ENCODE data around the gene LRP8. TPM values are rescaled to one million over a fixed set of nuclear protein-coding genes. Genes with fewer than 3 reads are reported as not detected.

LRP8 gene
- total and polyA plus RNA-seq, 7 experiments from 2014 or later = 0.64 to 45.8 (median 4.7) TPM

DNA sequence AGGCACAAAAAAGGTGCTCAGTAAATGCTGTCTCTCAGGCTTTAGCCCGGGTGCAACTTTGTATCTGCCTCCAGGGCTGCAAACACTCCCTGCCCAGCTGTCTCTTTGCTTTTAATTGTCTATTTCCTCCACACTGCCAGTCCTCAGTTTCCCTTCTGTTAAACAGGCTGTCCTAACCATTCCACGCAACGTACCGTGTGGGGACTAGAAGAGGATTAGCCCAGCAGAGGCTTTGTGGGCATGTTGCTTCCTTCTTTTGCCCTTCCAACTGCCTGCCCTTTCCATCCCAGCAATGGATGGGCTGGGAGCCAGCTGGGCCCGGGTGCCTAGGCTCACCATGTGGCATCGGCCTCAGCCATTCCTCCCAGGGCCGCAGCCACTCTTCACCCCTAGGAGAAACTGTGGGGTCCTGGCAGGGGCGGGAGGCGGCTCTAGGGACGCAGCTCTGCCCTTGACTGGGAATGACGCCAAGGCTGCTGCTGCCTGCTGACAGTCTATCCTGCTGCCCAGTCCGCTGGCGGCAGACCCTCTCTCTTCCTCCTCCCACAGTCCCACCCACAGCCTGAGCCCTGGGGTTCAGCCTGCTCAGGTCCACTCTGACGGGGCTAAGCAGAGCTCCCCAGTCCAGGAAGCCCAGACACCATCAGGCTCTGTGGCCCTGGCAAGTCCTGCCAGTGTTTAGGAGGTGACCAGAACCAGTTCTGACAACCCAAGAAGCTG lies 40.6 kb upstream of the LRP8 start:
- H3K4me1 Mint-ChIP-seq = peaks cover 24 to 39% (median 27%) of the 10 kb centered on the region in 7 donors
- peaks cover 9 to 15% of the 10 kb centered on the region in 2 donors for H3K4me1 ChIP-seq (ENCODE audit: control insufficient read depth in 2 of 2, insufficient read depth in 2 of 2, low read length in 2 of 2)
- POLR2A ChIA-PET = interaction anchor here (1.0 kb wide), 1 partner anchor 42 kb away, joined by 7 read pairs; no protein-coding TSS in a partner anchor
- CTCF ChIA-PET = interaction anchor here (1.0 to 1.6 kb wide), 2 partner anchors 16 to 90 kb away, joined by 3 to 6 read pairs; no protein-coding TSS in a partner anchor
- intact Hi-C loops (cut with micrococcal nuclease) = loop anchor here (1.0 kb wide), 2 partner anchors 40 to 42 kb away; partner anchors contain the start of gene LRP8 (in 1 of the 2)
- H3K27ac ChIP-seq (ENCODE audit: low read depth, low read length) = peak overlapping the region; percentile 40
- no peak for ATAC-seq
- no peaks in the 10 kb centered on the region for H3K9me3 ChIP-seq (ENCODE audit: control insufficient read depth in 2 of 3, low read length in 3 of 3)
- peak overlapping the region; percentile 43 for H3K4me3 ChIP-seq (ENCODE audit: low read length)
- no peaks in the 10 kb centered on the region for H3K9me3 Mint-ChIP-seq
- H3K27me3 Mint-ChIP-seq = peaks cover 0 to 3% (median 0%) of the 10 kb centered on the region in 5 donors
- H3K27me3 ChIP-seq (ENCODE audit: control insufficient read depth in 2 of 2, insufficient read depth in 2 of 2, low read length in 2 of 2) = no peaks in the 10 kb centered on the region
- H3K27ac Mint-ChIP-seq = peak overlapping the region; percentile 83 to 97 (median 91)
- peak in 1 of 9 donors; percentile 19 for DNase-seq
- peaks cover 0 to 8% (median 2%) of the 10 kb centered on the region in 5 donors for H3K36me3 Mint-ChIP-seq
- no peaks in the 10 kb centered on the region for H3K36me3 ChIP-seq (ENCODE audit: control insufficient read depth in 2 of 3, insufficient read depth in 3 of 3, low read length in 3 of 3)
- H3K4me3 Mint-ChIP-seq = peak overlapping the region; percentile 83 to 96 (median 92)

GRCh38 chr1:53367503-53368313 lies 39.8 kb upstream of the LRP8 start:
- Mint-ChIP-seq H3K4me1 (peaks cover 24 to 39% (median 27%) of the 10 kb centered on the region in 7 donors), H3K4me3 (peak overlapping the region; percentile 83 to 96 (median 92)), H3K27me3 (peaks cover 0 to 3% (median 0%) of the 10 kb centered on the region in 5 donors), H3K9me3 (no peaks in the 10 kb centered on the region), H3K36me3 (peaks cover 0 to 8% (median 2%) of the 10 kb centered on the region in 5 donors), H3K27ac (peak overlapping the region; percentile 83 to 97 (median 91))
- intact Hi-C loops (cut with micrococcal nuclease) = loop anchor here (1.0 kb wide), 2 partner anchors 39 to 41 kb away; partner anchors contain the start of gene LRP8 (in 1 of the 2)
- peak overlapping the region; percentile 40 for H3K27ac ChIP-seq (ENCODE audit: low read depth, low read length)
- ATAC-seq = peak; percentile 65
- CTCF ChIA-PET = interaction anchor here (1.0 to 1.6 kb wide), 3 partner anchors 16 to 89 kb away, joined by 3 to 6 read pairs (median 3); no protein-coding TSS in a partner anchor
- peak overlapping the region; percentile 43 for H3K4me3 ChIP-seq (ENCODE audit: low read length)
- POLR2A ChIA-PET = interaction anchor here (1.0 kb wide), 1 partner anchor 41 kb away, joined by 7 read pairs; no protein-coding TSS in a partner anchor
- H3K36me3 ChIP-seq (ENCODE audit: control insufficient read depth in 2 of 3, insufficient read depth in 3 of 3, low read length in 3 of 3) = no peaks in the 10 kb centered on the region
- peaks cover 9 to 15% of the 10 kb centered on the region in 2 donors for H3K4me1 ChIP-seq (ENCODE audit: control insufficient read depth in 2 of 2, insufficient read depth in 2 of 2, low read length in 2 of 2)
- H3K27me3 ChIP-seq (ENCODE audit: control insufficient read depth in 2 of 2, insufficient read depth in 2 of 2, low read length in 2 of 2) = no peaks in the 10 kb centered on the region
- no peaks in the 10 kb centered on the region for H3K9me3 ChIP-seq (ENCODE audit: control insufficient read depth in 2 of 3, low read length in 3 of 3)
- DNase-seq = peak in 6 of 9 donors; percentile 18 to 42 (median 36)

GRCh38 chr1:53366901-53367502 lies 39.1 kb upstream of the LRP8 start:
- Mint-ChIP-seq H3K4me3 (peak overlapping the region in 9 of 10 donors; percentile 71 to 96 (median 92)), H3K27me3 (peaks cover 0 to 3% (median 0%) of the 10 kb centered on the region in 5 donors), H3K27ac (peak overlapping the region in 6 of 9 donors; percentile 90 to 97 (median 92)), H3K36me3 (peaks cover 0 to 8% (median 2%) of the 10 kb centered on the region in 5 donors), H3K9me3 (no peaks in the 10 kb centered on the region), H3K4me1 (peaks cover 24 to 39% (median 27%) of the 10 kb centered on the region in 7 donors)
- Histone ChIP-seq H3K4me1 (ENCODE audit: control insufficient read depth in 2 of 2, insufficient read depth in 2 of 2, low read length in 2 of 2) (peaks cover 9 to 15% of the 10 kb centered on the region in 2 donors), H3K27ac (ENCODE audit: low read depth, low read length) (peak overlapping the region; percentile 40), H3K36me3 (ENCODE audit: control insufficient read depth in 2 of 3, insufficient read depth in 3 of 3, low read length in 3 of 3) (no peaks in the 10 kb centered on the region), H3K9me3 (ENCODE audit: control insufficient read depth in 2 of 3, low read length in 3 of 3) (no peaks in the 10 kb centered on the region), H3K27me3 (ENCODE audit: control insufficient read depth in 2 of 2, insufficient read depth in 2 of 2, low read length in 2 of 2) (no peaks in the 10 kb centered on the region), H3K4me3 (ENCODE audit: low read length) (no peak overlapping the region)
- DNase-seq (peak in 1 of 9 donors; percentile 8), ATAC-seq (no peak)
- POLR2A ChIA-PET = interaction anchor here (0.6 kb wide), 1 partner anchor 24 kb away, joined by 3 read pairs; no protein-coding TSS in a partner anchor
- CTCF ChIA-PET = interaction anchor here (1.0 kb wide), 1 partner anchor 32 kb away, joined by 3 read pairs; no protein-coding TSS in a partner anchor
- intact Hi-C loops (cut with micrococcal nuclease) = no loop called here

DNA sequence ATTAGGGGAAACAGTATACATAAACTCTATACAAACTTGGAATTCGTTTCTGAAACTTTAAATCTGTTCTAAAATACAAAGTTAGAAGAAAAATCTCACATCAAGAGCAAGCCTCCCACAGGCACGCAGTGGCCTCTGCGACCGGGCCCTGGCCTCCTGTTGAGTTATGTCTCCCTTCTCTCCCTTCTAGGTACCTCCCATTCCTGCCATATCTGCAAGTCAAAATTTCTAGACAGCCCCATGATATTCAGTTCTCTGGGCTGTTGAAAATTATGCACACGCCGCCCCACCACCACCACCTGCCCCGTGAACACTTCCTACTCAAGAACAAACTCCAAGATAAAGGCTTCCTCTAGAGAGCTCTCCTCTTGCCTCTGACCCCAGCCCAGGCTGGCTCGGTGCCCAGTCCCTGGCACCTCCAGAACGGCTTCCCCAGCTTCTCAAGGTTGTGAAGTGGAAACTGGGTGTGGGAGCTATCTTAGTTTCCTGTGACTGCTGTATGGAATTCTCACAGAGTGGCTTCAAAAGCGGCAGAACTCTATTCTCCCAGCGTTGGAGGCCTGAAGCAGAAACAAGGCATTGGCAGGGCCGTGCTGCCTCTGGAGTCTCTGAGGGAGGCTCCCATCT lies 37.7 kb upstream of the LRP8 start:
- DNase-seq = no peak
- no peaks in the 10 kb centered on the region for H3K9me3 Mint-ChIP-seq
- Histone ChIP-seq H3K36me3 (ENCODE audit: control insufficient read depth in 2 of 3, insufficient read depth in 3 of 3, low read length in 3 of 3) (no peaks in the 10 kb centered on the region), H3K4me3 (ENCODE audit: low read length) (no peak overlapping the region), H3K9me3 (ENCODE audit: control insufficient read depth in 2 of 3, low read length in 3 of 3) (no peaks in the 10 kb centered on the region), H3K4me1 (ENCODE audit: control insufficient read depth in 2 of 2, insufficient read depth in 2 of 2, low read length in 2 of 2) (peaks cover 9 to 15% of the 10 kb centered on the region in 2 donors), H3K27ac (ENCODE audit: low read depth, low read length) (no peak overlapping the region), H3K27me3 (ENCODE audit: control insufficient read depth in 2 of 2, insufficient read depth in 2 of 2, low read length in 2 of 2) (no peaks in the 10 kb centered on the region)
- H3K4me1 Mint-ChIP-seq = peaks cover 24 to 39% (median 27%) of the 10 kb centered on the region in 7 donors
- ATAC-seq = no peak
- H3K27me3 Mint-ChIP-seq = peaks cover 0 to 3% (median 0%) of the 10 kb centered on the region in 5 donors
- peaks cover 0 to 8% (median 2%) of the 10 kb centered on the region in 5 donors for H3K36me3 Mint-ChIP-seq
- intact Hi-C loops (cut with micrococcal nuclease) = no loop called here
- H3K4me3 Mint-ChIP-seq = peak overlapping the region in 1 of 10 donors; percentile 35
- ChIA-PET POLR2A (no interaction called here), CTCF (interaction anchor here (0.6 kb wide), 1 partner anchor 87 kb away, joined by 4 read pairs; no protein-coding TSS in a partner anchor)
- H3K27ac Mint-ChIP-seq = peak overlapping the region in 4 of 9 donors; percentile 19 to 71 (median 56)

DNA sequence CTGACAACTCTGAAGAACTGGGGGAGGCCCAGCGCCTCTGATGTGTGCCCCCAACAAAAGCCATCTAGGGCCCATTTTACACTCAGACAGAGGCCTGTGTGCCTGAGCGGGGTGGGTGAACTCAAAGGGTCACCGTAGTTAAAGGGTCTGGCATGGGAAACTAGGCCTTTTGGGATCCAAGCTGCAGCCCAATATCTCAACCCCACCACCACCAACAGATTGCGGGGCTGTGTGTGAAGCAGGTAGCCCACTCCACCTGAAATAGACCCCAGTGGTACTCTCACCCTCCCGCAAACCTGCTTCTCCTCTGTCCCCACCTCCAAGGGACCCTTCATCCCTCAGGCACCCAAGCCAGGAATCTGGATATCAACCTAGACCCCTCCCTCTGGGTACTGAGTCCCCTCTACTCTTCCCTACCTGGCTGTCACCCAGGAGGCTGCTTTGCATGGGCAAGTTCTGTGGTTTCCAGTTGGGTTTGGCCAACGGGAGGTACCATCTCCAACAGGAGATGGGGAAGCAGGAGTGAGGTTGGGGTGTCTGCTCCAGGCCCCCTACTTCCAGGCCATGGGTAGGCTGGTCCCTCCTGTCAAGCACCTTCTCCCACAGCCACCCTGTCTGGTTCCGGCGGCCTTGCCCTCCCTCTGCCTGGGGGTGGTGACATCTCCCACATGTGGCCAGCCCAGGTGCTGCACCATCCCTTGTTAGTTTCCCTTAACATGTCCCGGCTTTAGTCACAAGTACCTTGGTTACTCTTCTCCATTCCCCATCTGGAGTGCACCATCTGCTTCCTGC lies 35.2 kb upstream of the LRP8 start:
- no peaks in the 10 kb centered on the region for H3K27me3 ChIP-seq (ENCODE audit: control insufficient read depth in 2 of 2, insufficient read depth in 2 of 2, low read length in 2 of 2)
- H3K36me3 Mint-ChIP-seq = peaks cover 0 to 8% (median 4%) of the 10 kb centered on the region in 5 donors
- no peak overlapping the region for H3K27ac ChIP-seq (ENCODE audit: low read depth, low read length)
- H3K9me3 Mint-ChIP-seq = peaks cover 0 to 20% (median 3%) of the 10 kb centered on the region in 11 donors
- H3K4me1 Mint-ChIP-seq = peaks cover 16 to 28% (median 18%) of the 10 kb centered on the region in 7 donors
- ChIA-PET CTCF (no interaction called here), POLR2A (no interaction called here)
- H3K27ac Mint-ChIP-seq = no peak overlapping the region
- H3K4me3 ChIP-seq (ENCODE audit: low read length) = no peak overlapping the region
- no peak overlapping the region for H3K4me3 Mint-ChIP-seq
- no peak for ATAC-seq
- H3K27me3 Mint-ChIP-seq = peaks cover 0 to 21% (median 0%) of the 10 kb centered on the region in 5 donors
- intact Hi-C loops (cut with micrococcal nuclease) = no loop called here
- peak in 1 of 9 donors; percentile 20 for DNase-seq
- peaks cover 0 to 7% (median 0%) of the 10 kb centered on the region in 3 experiments for H3K9me3 ChIP-seq (ENCODE audit: control insufficient read depth in 2 of 3, low read length in 3 of 3)
- peaks cover 2 to 6% of the 10 kb centered on the region in 2 donors for H3K4me1 ChIP-seq (ENCODE audit: control insufficient read depth in 2 of 2, insufficient read depth in 2 of 2, low read length in 2 of 2)
- no peaks in the 10 kb centered on the region for H3K36me3 ChIP-seq (ENCODE audit: control insufficient read depth in 2 of 3, insufficient read depth in 3 of 3, low read length in 3 of 3)

Measured in naive thymus-derived CD4-positive, alpha-beta T cell (primary cell).